ENCODE results near the gene CCDC9. TPM values are rescaled to one million over a fixed set of nuclear protein-coding genes. Genes with fewer than 3 reads are reported as not detected.

CCDC9 gene
- total and polyA plus RNA-seq, 2 of the 13 experiments (the other 11 are each of a cell fraction or from before 2014, with no cell fraction given): 2.9 to 6.3 TPM

- TF ChIP-seq, protein P1, sequence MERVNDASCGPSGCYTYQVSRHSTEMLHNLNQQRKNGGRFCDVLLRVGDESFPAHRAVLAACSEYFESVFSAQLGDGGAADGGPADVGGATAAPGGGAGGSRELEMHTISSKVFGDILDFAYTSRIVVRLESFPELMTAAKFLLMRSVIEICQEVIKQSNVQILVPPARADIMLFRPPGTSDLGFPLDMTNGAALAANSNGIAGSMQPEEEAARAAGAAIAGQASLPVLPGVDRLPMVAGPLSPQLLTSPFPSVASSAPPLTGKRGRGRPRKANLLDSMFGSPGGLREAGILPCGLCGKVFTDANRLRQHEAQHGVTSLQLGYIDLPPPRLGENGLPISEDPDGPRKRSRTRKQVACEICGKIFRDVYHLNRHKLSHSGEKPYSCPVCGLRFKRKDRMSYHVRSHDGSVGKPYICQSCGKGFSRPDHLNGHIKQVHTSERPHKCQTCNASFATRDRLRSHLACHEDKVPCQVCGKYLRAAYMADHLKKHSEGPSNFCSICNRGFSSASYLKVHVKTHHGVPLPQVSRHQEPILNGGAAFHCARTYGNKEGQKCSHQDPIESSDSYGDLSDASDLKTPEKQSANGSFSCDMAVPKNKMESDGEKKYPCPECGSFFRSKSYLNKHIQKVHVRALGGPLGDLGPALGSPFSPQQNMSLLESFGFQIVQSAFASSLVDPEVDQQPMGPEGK (CRISPR knock-in tag; IDR thresholded peaks at IDR 0.05): peak; percentile 24; the same call in 1 of the 2 replicates
- TF ChIP-seq ELF3 (CRISPR knock-in tag; IDR thresholded peaks at IDR 0.05) (peak; percentile 70; the same call in 1 of the 2 replicates), SUZ12 (IDR thresholded peaks at IDR 0.05; ENCODE audit: low read depth, low read length) (no peak), ZNF558 (CRISPR knock-in tag; IDR thresholded peaks at IDR 0.05; ENCODE audit: borderline replicate concordance) (no peak), ZSCAN9 (CRISPR knock-in tag; IDR thresholded peaks at IDR 0.05; ENCODE audit: borderline replicate concordance) (peak; percentile 34; the same call in 1 of the 2 replicates), ZNF335 (CRISPR knock-in tag; IDR thresholded peaks at IDR 0.05) (0 out of 2 replicates have a peak, but pooled peaks have one; percentile 28), RFX3 (CRISPR knock-in tag; IDR thresholded peaks at IDR 0.05) (no peak), ZBTB3 (CRISPR knock-in tag; IDR thresholded peaks at IDR 0.05; ENCODE audit: borderline replicate concordance, low read depth) (no peak), ZNF672 (CRISPR knock-in tag; IDR thresholded peaks at IDR 0.05) (no peak), ZNF264 (CRISPR knock-in tag; IDR thresholded peaks at IDR 0.05) (no peak), ZFX (CRISPR knock-in tag; IDR thresholded peaks at IDR 0.05; ENCODE audit: low read depth) (no peak), RARG (CRISPR knock-in tag; IDR thresholded peaks at IDR 0.05; ENCODE audit: low read depth) (no peak), HNRNPLL (IDR thresholded peaks at IDR 0.05; ENCODE audit: low read depth, low read length, poor library complexity, severe bottlenecking) (no peak), TBX2 (CRISPR knock-in tag; IDR thresholded peaks at IDR 0.05; ENCODE audit: borderline replicate concordance) (0 out of 2 replicates have a peak, but pooled peaks have one; percentile 10), ZNF670 (CRISPR knock-in tag; IDR thresholded peaks at IDR 0.05; ENCODE audit: borderline replicate concordance) (no peak), FOXA3 (CRISPR knock-in tag; IDR thresholded peaks at IDR 0.05) (0 out of 2 replicates have a peak, but pooled peaks have one; percentile 7), MAFG (CRISPR knock-in tag; IDR thresholded peaks at IDR 0.05) (no peak), ZNF709 (CRISPR knock-in tag; IDR thresholded peaks at IDR 0.05) (peak; percentile 40; the same call in 1 of the 2 replicates), ZNF83 (CRISPR knock-in tag; IDR thresholded peaks at IDR 0.05; ENCODE audit: borderline replicate concordance) (no peak), EZH2 (conservative IDR thresholded peaks at IDR 0.05; ENCODE audit: low read depth, low read length) (no peak)
- TF ChIP-seq, protein P2, sequence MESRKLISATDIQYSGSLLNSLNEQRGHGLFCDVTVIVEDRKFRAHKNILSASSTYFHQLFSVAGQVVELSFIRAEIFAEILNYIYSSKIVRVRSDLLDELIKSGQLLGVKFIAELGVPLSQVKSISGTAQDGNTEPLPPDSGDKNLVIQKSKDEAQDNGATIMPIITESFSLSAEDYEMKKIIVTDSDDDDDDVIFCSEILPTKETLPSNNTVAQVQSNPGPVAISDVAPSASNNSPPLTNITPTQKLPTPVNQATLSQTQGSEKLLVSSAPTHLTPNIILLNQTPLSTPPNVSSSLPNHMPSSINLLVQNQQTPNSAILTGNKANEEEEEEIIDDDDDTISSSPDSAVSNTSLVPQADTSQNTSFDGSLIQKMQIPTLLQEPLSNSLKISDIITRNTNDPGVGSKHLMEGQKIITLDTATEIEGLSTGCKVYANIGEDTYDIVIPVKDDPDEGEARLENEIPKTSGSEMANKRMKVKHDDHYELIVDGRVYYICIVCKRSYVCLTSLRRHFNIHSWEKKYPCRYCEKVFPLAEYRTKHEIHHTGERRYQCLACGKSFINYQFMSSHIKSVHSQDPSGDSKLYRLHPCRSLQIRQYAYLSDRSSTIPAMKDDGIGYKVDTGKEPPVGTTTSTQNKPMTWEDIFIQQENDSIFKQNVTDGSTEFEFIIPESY (CRISPR knock-in tag; IDR thresholded peaks at IDR 0.05): 0 out of 2 replicates have a peak, but pooled peaks have one; percentile 9
- TF ChIP-seq, protein P3, sequence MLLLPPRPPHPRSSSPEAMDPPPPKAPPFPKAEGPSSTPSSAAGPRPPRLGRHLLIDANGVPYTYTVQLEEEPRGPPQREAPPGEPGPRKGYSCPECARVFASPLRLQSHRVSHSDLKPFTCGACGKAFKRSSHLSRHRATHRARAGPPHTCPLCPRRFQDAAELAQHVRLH (CRISPR knock-in tag; IDR thresholded peaks at IDR 0.05; ENCODE audit: borderline replicate concordance, low read depth): peak; percentile 34; the same call in 1 of the 2 replicates
- TF ChIP-seq, protein P4, sequence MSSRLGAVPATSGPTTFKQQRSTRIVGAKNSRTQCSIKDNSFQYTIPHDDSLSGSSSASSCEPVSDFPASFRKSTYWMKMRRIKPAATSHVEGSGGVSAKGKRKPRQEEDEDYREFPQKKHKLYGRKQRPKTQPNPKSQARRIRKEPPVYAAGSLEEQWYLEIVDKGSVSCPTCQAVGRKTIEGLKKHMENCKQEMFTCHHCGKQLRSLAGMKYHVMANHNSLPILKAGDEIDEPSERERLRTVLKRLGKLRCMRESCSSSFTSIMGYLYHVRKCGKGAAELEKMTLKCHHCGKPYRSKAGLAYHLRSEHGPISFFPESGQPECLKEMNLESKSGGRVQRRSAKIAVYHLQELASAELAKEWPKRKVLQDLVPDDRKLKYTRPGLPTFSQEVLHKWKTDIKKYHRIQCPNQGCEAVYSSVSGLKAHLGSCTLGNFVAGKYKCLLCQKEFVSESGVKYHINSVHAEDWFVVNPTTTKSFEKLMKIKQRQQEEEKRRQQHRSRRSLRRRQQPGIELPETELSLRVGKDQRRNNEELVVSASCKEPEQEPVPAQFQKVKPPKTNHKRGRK (CRISPR knock-in tag; IDR thresholded peaks at IDR 0.05): no peak
Observed at GRCh38 chr19:47210689-47211316, 45.5 kb upstream of the CCDC9 start (continued).
